ENCODE data around the gene DIPK2B. TPM values are rescaled to one million over a fixed set of nuclear protein-coding genes. Genes with fewer than 3 reads are reported as not detected.

Gene DIPK2B
- total and polyA plus RNA-seq, 10 donors = 0.96 to 19.1 (median 2.7) TPM

DNA sequence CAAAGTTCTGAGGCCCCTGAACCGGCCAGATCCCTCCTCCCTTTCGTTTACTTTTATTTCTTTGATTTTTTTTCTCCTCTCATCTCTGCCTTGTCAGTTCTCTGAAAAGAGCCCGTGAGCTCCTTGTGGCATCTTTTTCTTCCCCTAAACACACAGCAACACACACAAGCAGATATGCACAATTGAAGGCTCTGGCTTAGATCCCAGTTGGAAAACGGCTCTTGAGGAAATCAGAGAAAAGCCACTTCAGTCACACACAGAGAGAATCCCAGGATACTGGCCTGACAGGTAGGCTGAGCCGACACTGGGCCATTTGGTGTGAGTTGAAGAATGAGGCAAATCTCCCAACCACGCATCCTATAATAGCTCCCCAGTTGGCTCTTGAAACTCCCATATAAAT is 12.9 kb downstream of the DIPK2B start:
- Histone ChIP-seq H3K27me3 (replicated peaks in 1 of 7) (peaks cover 0 to 14% (median 0%) of the 10 kb centered on the region in 7 donors), H3K4me1 (peaks cover 0 to 13% (median 5%) of the 10 kb centered on the region in 6 donors), H3K27ac (peak overlapping the region in 4 of 8 donors; percentile 53 to 67 (median 60)), H3K9me3 (no peaks in the 10 kb centered on the region), H3K36me3 (no peaks in the 10 kb centered on the region), H3K4me3 (peak overlapping the region in 6 of 8 donors; percentile 16 to 65 (median 31))
- TF ChIP-seq CTCF (IDR thresholded peaks at IDR 0.05 in 8 of 11, conservative IDR thresholded peaks at IDR 0.05 in 3 of 11) (no peak), POLR2A (IDR thresholded peaks at IDR 0.05) (no peak), POLR2AphosphoS5 (IDR thresholded peaks at IDR 0.05) (no peak)
- WGBS, 5 donors = 33 to 47% (median 41%) methylated on average over 5 to 6 of the region's 6 CpGs
- intact Hi-C loops (cut with DNase I; ENCODE audit: low total_unique reads) = no loop called here
- no peak for DNase-seq

DNA sequence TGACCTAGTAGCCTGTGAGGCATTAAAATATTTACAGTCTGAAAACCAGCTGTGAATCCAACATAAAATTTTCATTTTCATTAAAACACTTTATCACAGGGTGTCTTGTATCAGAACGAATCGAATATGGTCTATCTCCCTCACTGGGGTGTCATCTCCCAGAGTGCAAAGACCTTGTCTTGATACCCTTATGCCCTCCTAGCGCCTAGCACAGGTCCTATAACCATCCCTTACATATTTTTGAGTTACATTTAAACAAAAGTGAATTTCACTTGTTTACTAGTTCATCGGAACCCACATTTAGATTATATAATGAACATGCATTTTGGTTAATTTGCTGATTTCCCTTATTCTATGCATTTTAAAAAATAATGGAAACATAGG is 14.0 kb downstream of the DIPK2B start:
- Histone ChIP-seq H3K36me3 (no peaks in the 10 kb centered on the region), H3K9me3 (no peaks in the 10 kb centered on the region), H3K4me1 (peaks cover 0 to 13% (median 5%) of the 10 kb centered on the region in 6 donors), H3K4me3 (peak overlapping the region in 5 of 8 donors; percentile 16 to 65 (median 35)), H3K27me3 (replicated peaks in 1 of 7) (peaks cover 0 to 14% (median 0%) of the 10 kb centered on the region in 7 donors), H3K27ac (peak overlapping the region in 4 of 8 donors; percentile 26 to 67 (median 56))
- DNase-seq = no peak
- no peak for TF ChIP-seq CTCF (IDR thresholded peaks at IDR 0.05 in 8 of 11, conservative IDR thresholded peaks at IDR 0.05 in 3 of 11)
- TF ChIP-seq POLR2AphosphoS5 (IDR thresholded peaks at IDR 0.05) = no peak
- no peak for TF ChIP-seq POLR2A (IDR thresholded peaks at IDR 0.05)
- WGBS, 5 donors = 34 to 51% (median 38%) methylated on average over 4 of the region's 4 CpGs
- intact Hi-C loops (cut with DNase I; ENCODE audit: low total_unique reads) = no loop called here

DNA sequence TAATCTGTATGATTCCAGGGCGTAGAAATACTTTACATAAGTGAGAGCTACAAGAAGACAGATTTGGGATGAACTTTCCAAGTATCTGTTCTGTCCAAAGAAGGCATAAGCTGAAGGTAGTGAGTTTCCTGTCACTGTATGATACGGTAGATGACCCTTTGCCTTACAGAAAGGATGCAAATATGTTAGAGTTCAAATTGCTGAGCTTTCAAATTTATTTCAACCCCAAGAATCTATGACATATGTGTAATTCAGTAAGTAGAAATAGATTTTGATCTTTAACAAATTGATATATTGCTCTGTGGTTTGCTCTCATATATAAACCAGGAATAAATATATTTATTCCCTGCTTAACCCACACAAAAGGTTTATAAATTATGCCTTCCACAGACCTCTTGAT is 16.5 kb downstream of the DIPK2B start:
- no peak overlapping the region for H3K27ac ChIP-seq
- 74 to 98% (median 89%) methylated on average over 2 of the region's 2 CpGs for WGBS, 5 donors
- peaks cover 0 to 13% (median 2%) of the 10 kb centered on the region in 6 donors for H3K4me1 ChIP-seq
- peaks cover 0 to 11% (median 5%) of the 10 kb centered on the region in 8 donors for H3K9me3 ChIP-seq
- no peak for TF ChIP-seq POLR2AphosphoS5 (IDR thresholded peaks at IDR 0.05)
- TF ChIP-seq POLR2A (IDR thresholded peaks at IDR 0.05) = no peak
- no peak for TF ChIP-seq CTCF (IDR thresholded peaks at IDR 0.05 in 8 of 11, conservative IDR thresholded peaks at IDR 0.05 in 3 of 11)
- no peak overlapping the region for H3K4me3 ChIP-seq
- peaks cover 0 to 14% (median 0%) of the 10 kb centered on the region in 7 donors for H3K27me3 ChIP-seq (replicated peaks in 1 of 7)
- intact Hi-C loops (cut with DNase I; ENCODE audit: low total_unique reads) = no loop called here
- no peaks in the 10 kb centered on the region for H3K36me3 ChIP-seq
- DNase-seq = no peak

GRCh38 chrX:45172890-45173289 is 27.8 kb downstream of the DIPK2B start:
- Histone ChIP-seq H3K27ac (no peak overlapping the region), H3K9me3 (no peaks in the 10 kb centered on the region), H3K27me3 (replicated peaks in 1 of 7) (peaks cover 0 to 5% (median 0%) of the 10 kb centered on the region in 7 donors), H3K4me1 (no peaks in the 10 kb centered on the region), H3K4me3 (no peak overlapping the region), H3K36me3 (no peaks in the 10 kb centered on the region)
- no peak for DNase-seq
- WGBS, 5 donors = 25 to 50% (median 37%) methylated on average over 1 of the region's 1 CpG; no CpG with 5 or more reads in 1 of the 5 donors
- intact Hi-C loops (cut with DNase I; ENCODE audit: low total_unique reads) = no loop called here
- TF ChIP-seq CTCF (IDR thresholded peaks at IDR 0.05 in 8 of 11, conservative IDR thresholded peaks at IDR 0.05 in 3 of 11) (no peak), POLR2AphosphoS5 (IDR thresholded peaks at IDR 0.05) (no peak), POLR2A (IDR thresholded peaks at IDR 0.05) (no peak)

All from spleen (tissue), 11 donors.